ENCODE data around the gene GDF9.

GRCh38 chr5:132820162-132820754, 46.0 kb downstream of the GDF9 start:
- peak; percentile 94 for TF ChIP-seq CTCF (conservative IDR thresholded peaks at IDR 0.05)
- no peak for TF ChIP-seq ZFX (IDR thresholded peaks at IDR 0.05)

Data from C4-2B (cell line).